ENCODE data around the gene MLXIP. TPM values are rescaled to one million over a fixed set of nuclear protein-coding genes. Genes with fewer than 3 reads are reported as not detected.

MLXIP gene
- total and polyA plus RNA-seq, 2 experiments from 2014 or later = 16.2 to 23.0 TPM

GRCh38 chr12:122097584-122097926 is 19.0 kb downstream of the MLXIP start:
- H3K27ac Mint-ChIP-seq = peak overlapping the region; percentile 36
- peaks cover 50% of the 10 kb centered on the region for H3K79me2 ChIP-seq (replicated peaks; ENCODE audit: insufficient read depth)
- no peak overlapping the region; the same call in 1 of the 2 replicates for H2AFZ ChIP-seq
- no peaks in the 10 kb centered on the region for H3K9me3 Mint-ChIP-seq
- no peaks in the 10 kb centered on the region for H3K9me2 ChIP-seq (ENCODE audit: insufficient read depth)
- peaks cover 22% of the 10 kb centered on the region for H3K4me1 Mint-ChIP-seq
- no peak overlapping the region for H3K4me3 ChIP-seq
- H3K4me1 ChIP-seq (ENCODE audit: insufficient read depth) = peaks cover 15% of the 10 kb centered on the region
- peak overlapping the region; percentile 59; the same call in 1 of the 2 replicates for H3K27ac ChIP-seq (ENCODE audit: low read depth)
- peaks cover 4% of the 10 kb centered on the region; the same call in 1 of the 2 replicates for H3K36me3 ChIP-seq (ENCODE audit: insufficient read depth)
- TF ChIP-seq CREB1 (CRISPR knock-in tag; IDR thresholded peaks at IDR 0.05; ENCODE audit: low read depth) (no peak), NANOG (IDR thresholded peaks at IDR 0.05; ENCODE audit: borderline replicate concordance) (no peak)
- TF ChIP-seq, protein P1, sequence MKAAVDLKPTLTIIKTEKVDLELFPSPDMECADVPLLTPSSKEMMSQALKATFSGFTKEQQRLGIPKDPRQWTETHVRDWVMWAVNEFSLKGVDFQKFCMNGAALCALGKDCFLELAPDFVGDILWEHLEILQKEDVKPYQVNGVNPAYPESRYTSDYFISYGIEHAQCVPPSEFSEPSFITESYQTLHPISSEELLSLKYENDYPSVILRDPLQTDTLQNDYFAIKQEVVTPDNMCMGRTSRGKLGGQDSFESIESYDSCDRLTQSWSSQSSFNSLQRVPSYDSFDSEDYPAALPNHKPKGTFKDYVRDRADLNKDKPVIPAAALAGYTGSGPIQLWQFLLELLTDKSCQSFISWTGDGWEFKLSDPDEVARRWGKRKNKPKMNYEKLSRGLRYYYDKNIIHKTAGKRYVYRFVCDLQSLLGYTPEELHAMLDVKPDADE (IDR thresholded peaks at IDR 0.05) = no peak
- ATAC-seq (peak; percentile 48), DNase-seq (ENCODE audit: low spot score) (no peak)
- H3F3A ChIP-seq (replicated peaks; ENCODE audit: low read depth) = peaks cover 3% of the 10 kb centered on the region; the same call in 1 of the 2 replicates
- H3K27me3 ChIP-seq (ENCODE audit: insufficient read depth) = no peaks in the 10 kb centered on the region
- peaks cover 2% of the 10 kb centered on the region for H3K36me3 Mint-ChIP-seq (ENCODE audit: low read depth)
- no peaks in the 10 kb centered on the region for H3K27me3 Mint-ChIP-seq (ENCODE audit: insufficient read depth, low read depth, poor library complexity)
- no peak overlapping the region for H3K4me2 ChIP-seq
- H4K20me1 ChIP-seq (replicated peaks; ENCODE audit: insufficient read depth) = peaks cover 5% of the 10 kb centered on the region
- no peak overlapping the region for H3K4me3 Mint-ChIP-seq

DNA sequence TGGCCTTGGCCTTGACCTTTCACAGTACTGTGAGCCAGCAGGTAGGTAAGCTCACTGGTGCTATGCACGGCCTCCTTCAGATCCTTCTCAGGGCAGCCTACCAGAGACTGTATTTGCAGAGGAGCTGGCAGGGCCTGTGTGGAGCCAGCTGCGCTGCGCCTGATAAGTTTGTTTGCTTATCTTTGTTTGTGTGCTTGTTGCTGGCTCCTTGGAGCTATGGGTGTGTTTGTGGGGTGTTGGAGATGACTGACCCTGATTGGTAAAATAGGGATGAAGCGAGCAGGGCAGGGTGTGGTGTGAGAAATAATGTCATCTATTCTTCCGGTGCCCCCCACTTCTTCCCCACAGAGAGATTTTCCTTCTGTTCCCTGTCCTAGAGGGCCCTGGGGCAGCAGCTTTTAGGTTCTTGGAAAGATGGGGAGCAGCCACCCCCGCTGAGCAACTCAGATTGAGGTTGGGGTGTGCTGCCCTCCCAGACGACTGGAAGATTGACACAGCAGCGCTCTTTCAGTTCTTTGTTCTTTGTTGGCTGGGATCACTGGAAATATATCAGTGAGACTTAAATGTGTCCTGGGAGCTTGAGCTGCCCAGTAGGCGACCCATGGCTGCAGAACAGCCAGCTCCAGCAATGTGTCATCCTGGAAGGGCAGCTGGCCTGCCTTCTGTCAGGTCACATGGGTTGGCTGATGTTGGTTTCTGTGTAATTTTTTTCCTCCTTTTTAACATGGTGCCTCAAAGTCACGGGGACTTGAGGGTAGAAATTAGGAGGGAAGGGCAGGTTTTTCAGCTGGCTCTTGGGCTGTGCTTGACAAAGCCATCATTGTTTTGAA is 19.6 kb downstream of the MLXIP start:
- Histone ChIP-seq H3F3A (replicated peaks; ENCODE audit: low read depth) (peaks cover 3% of the 10 kb centered on the region; the same call in 1 of the 2 replicates), H3K36me3 (ENCODE audit: insufficient read depth) (peaks cover 4% of the 10 kb centered on the region; the same call in 1 of the 2 replicates), H2AFZ (no peak overlapping the region; the same call in 1 of the 2 replicates), H3K4me1 (ENCODE audit: insufficient read depth) (peaks cover 15% of the 10 kb centered on the region), H3K4me3 (no peak overlapping the region), H3K9me2 (ENCODE audit: insufficient read depth) (no peaks in the 10 kb centered on the region), H3K79me2 (replicated peaks; ENCODE audit: insufficient read depth) (peaks cover 48% of the 10 kb centered on the region), H3K4me2 (no peak overlapping the region), H3K27ac (ENCODE audit: low read depth) (peak overlapping the region; percentile 59; the same call in 1 of the 2 replicates), H4K20me1 (replicated peaks; ENCODE audit: insufficient read depth) (peaks cover 5% of the 10 kb centered on the region), H3K27me3 (ENCODE audit: insufficient read depth) (no peaks in the 10 kb centered on the region)
- H3K27ac Mint-ChIP-seq = peak overlapping the region; percentile 36
- peaks cover 2% of the 10 kb centered on the region for H3K36me3 Mint-ChIP-seq (ENCODE audit: low read depth)
- H3K4me3 Mint-ChIP-seq = no peak overlapping the region
- no peaks in the 10 kb centered on the region for H3K9me3 Mint-ChIP-seq
- ATAC-seq (peak; percentile 76), DNase-seq (ENCODE audit: low spot score) (no peak)
- peaks cover 22% of the 10 kb centered on the region for H3K4me1 Mint-ChIP-seq
- H3K27me3 Mint-ChIP-seq (ENCODE audit: insufficient read depth, low read depth, poor library complexity) = peaks cover 2% of the 10 kb centered on the region
- TF ChIP-seq ZNF331 (CRISPR knock-in tag; IDR thresholded peaks at IDR 0.05; ENCODE audit: low read depth) = no peak
- no peak for TF ChIP-seq CREB1 (CRISPR knock-in tag; IDR thresholded peaks at IDR 0.05; ENCODE audit: low read depth)
- TF ChIP-seq POLR2AphosphoS5 (IDR thresholded peaks at IDR 0.05; ENCODE audit: low read depth) = no peak

- Mint-ChIP-seq H3K9me3 (no peaks in the 10 kb centered on the region), H3K4me3 (no peak overlapping the region), H3K27me3 (ENCODE audit: insufficient read depth, low read depth, poor library complexity) (peaks cover 4% of the 10 kb centered on the region), H3K4me1 (peaks cover 22% of the 10 kb centered on the region), H3K27ac (no peak overlapping the region), H3K36me3 (ENCODE audit: low read depth) (peaks cover 2% of the 10 kb centered on the region)
- ATAC-seq (no peak; the same call in 2 of the 3 replicates), DNase-seq (ENCODE audit: low spot score) (no peak)
- 0 out of 2 replicates have a peak, but pooled peaks cover 3% of the 10 kb centered on the region for H3F3A ChIP-seq (replicated peaks; ENCODE audit: low read depth)
- H3K4me2 ChIP-seq = peak overlapping the region; percentile 60; the same call in 1 of the 2 replicates
- no peaks in the 10 kb centered on the region for H3K9me2 ChIP-seq (ENCODE audit: insufficient read depth)
- no peaks in the 10 kb centered on the region for H3K27me3 ChIP-seq (ENCODE audit: insufficient read depth)
- H2AFZ ChIP-seq = no peak overlapping the region
- peaks cover 4% of the 10 kb centered on the region; the same call in 1 of the 2 replicates for H3K36me3 ChIP-seq (ENCODE audit: insufficient read depth)
- H3K27ac ChIP-seq (ENCODE audit: low read depth) = no peak overlapping the region
- H3K4me3 ChIP-seq = no peak overlapping the region
- peaks cover 56% of the 10 kb centered on the region for H3K79me2 ChIP-seq (replicated peaks; ENCODE audit: insufficient read depth)
- H3K4me1 ChIP-seq (ENCODE audit: insufficient read depth) = peaks cover 15% of the 10 kb centered on the region
- H4K20me1 ChIP-seq (replicated peaks; ENCODE audit: insufficient read depth) = peaks cover 12% of the 10 kb centered on the region
- no peak for TF ChIP-seq STAT1 (IDR thresholded peaks at IDR 0.05; ENCODE audit: unreplicated experiment)
- TF ChIP-seq, protein P1 (IDR thresholded peaks at IDR 0.05) = no peak
- no peak for TF ChIP-seq JUNB (IDR thresholded peaks at IDR 0.05; ENCODE audit: unreplicated experiment)
- no peak for TF ChIP-seq NANOG (IDR thresholded peaks at IDR 0.05; ENCODE audit: borderline replicate concordance)
- TF ChIP-seq ZNF331 (CRISPR knock-in tag; IDR thresholded peaks at IDR 0.05; ENCODE audit: low read depth) = no peak
- no peak for TF ChIP-seq ZNF114 (CRISPR knock-in tag; IDR thresholded peaks at IDR 0.05)
- TF ChIP-seq CTCF (conservative IDR thresholded peaks at IDR 0.05; ENCODE audit: low read depth in 2 of 2) = no peak
- TF ChIP-seq CREB1 (CRISPR knock-in tag; IDR thresholded peaks at IDR 0.05; ENCODE audit: low read depth) = no peak
- TF ChIP-seq EZH2 (IDR thresholded peaks at IDR 0.05; ENCODE audit: low read depth, unreplicated experiment) = no peak
Observed at GRCh38 chr12:122099280-122099749, 20.8 kb downstream of the MLXIP start.
